Stimulated activated naive CD4-positive, alpha-beta T cell (primary cell): Measurements from ENCODE around the gene LPAR3.
A peak's percentile ranks its signal among the peaks of the same experiment; 100 is the strongest.
"Not testable (repeated sequence)": the region's sequence is repeated elsewhere in the genome, so short reads cannot be mapped to it uniquely, and the experiment has no call there.

Source experiments
- DNase-seq, 6 experiments: peaks; one replicate each; lab custom pipeline; 2025; lab: John Stamatoyannopoulos, UW

The LPAR3 gene

GRCh38 chr1:84907095-84907827, 14.3 kb upstream of the LPAR3 start:
- no peak for DNase-seq

DNA sequence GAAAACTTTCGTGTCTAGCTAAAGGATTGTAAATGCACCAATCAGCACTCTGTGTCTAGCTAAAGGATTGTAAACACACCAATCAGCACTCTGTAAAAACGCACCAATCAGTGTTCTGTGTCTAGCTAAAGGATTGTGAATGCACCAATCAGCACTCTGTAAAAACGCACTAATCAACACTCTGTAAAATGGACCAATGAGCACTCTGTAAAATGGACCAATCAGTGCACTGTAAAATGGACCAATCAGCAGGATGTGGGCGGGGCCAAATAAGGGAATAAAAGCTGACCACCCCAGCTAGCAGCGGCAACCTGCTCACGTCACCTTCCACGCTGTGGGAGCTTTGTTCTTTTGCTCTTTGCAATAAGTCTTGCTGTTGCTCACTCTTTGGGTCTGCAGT, 9.7 kb upstream of the LPAR3 start:
- not testable (repeated sequence) for DNase-seq

- no peak for DNase-seq
These were observed 7.0 kb upstream of the LPAR3 start for GRCh38 chr1:84899969-84900368.

- no peak for DNase-seq
These were observed 3.3 kb upstream of the LPAR3 start for GRCh38 chr1:84896279-84896678.

DNA sequence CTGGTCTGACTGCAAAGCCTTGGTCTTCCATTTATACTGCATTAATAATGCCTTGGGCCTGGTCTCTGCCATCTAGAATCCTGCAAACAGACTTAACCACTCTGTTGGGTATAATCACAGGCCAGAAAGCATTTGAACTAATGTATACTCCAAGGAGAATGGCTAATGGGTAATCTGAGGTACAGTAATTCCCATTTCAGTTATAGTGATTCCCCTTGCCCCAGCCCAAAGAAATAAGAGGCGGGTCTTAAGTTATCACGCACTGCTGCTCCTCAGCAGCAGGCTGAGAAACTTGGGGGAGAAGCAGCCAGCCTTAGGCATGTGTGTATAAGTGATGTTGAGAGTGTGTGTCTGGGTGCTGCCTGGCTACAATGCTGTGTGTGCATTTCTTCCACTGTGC, 2.4 kb downstream of the LPAR3 start:
- no peak for DNase-seq

DNA sequence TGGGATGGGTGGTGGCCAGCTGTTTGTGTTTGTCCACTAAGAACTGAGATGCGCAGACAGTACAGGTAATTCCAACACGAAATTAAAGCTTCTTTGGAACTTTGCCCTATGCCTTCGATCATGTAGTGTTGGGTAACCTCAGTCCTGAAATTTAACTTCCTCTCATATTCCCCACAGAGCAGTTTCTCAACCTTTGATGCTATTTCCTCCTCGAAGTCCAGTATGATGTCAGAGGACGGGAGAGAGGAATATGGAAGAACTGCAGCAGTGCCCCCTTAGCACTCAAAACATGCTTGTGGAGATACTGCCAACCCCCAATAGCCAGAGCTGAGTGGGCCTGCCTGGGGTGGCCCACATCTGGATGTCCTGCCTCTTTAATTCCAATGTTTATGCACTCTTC, 3.6 kb downstream of the LPAR3 start:
- no peak for DNase-seq

DNA sequence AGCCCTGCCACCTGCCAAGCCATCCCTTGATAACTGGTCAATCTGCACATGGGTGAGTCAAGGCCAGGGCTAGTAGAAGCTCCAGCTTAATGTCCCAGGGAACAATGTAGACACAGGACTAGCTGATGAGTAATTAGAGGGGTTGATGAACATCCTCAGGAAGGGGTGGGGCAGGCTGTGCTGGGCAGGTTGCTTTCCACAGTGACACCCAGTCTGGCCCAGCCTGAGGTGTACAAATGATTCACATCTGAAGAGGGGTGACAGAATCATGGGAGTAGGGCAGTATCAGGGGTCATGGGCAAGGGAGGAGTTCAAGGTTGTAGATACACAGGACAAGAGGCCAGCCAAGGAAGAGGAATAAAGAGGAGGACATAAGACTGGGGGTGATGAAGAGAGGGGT, 4.3 kb downstream of the LPAR3 start:
- DNase-seq: no peak

- DNase-seq: no peak
These were observed 5.6 kb downstream of the LPAR3 start for GRCh38 chr1:84887261-84887934.

- DNase-seq: no peak
These were observed 7.5 kb downstream of the LPAR3 start for GRCh38 chr1:84885469-84885868.

DNA sequence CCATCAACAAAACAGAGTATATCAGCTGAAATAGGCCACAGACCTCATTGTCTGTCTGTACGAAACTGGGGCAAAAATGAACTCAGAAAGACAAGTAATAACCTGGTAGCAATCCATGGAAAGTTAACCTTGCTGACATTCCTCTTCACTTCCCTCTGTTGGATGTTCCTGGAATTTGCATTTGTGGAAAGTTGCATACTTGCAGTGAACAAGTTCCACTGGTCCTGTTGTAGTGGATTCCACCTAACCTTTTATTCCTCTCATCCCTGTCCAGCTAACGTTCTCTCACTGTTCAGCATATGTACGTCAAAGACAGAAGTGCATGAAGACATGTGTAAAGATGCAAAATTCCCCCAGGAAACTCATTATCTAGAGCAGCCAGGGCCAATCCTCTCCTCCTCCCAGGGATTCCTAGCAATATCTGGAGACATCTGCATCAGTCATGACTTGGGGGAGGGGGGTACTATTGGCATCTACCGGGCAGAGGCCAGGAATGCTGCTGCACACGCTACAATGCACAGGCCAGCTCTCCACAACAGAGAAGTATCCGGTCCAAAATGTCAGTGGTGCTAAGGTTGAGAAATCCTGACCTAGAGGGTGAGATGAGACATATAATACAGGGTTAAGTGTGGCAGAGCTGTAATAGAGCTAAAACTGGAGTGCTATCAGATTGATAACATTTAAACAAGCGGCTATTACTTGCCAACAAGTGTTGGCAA, 8.2 kb downstream of the LPAR3 start:
- no peak for DNase-seq

GRCh38 chr1:84883286-84883685, 9.7 kb downstream of the LPAR3 start:
- no peak for DNase-seq

- no peak for DNase-seq
These were observed 15.4 kb downstream of the LPAR3 start for GRCh38 chr1:84877592-84877991.

DNA sequence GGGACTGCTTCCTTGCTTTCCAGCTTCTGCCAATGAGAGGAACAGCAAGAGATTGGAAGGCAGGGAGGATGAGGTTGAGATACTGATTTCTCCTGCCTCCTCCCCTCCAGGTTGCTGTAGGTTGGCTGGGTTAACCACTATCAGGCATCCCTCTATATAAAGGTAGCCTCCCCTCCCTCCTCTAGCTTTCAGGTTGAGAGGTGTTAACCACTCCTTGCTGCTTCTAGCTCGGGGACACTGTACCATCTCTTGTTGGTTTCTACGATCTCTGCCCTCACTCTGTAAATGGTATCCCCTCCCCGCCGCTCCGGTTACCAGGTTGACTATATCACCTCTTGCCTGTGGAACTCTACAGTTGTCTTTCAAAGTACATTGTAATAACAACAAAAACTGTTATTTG, 16.7 kb downstream of the LPAR3 start:
- no peak for DNase-seq

DNA sequence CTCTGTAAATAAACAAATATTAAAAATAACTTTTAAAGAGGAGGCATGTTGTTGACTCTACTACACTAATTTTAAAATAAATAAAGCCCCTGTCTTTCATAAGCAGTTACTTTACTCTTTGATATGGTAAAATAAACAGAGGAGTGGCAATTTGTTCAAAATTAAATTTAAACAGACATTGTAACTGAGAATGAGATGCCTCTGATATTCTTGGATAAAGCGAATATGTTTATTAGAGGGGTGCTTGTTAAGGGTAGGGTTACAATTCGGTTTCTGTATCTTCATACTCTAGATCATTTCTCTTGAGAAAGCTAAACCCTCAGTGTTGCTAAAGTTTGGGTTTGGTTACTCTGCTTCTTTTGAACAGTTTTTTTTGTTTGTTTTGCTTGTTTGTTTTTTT, 19.6 kb downstream of the LPAR3 start:
- no peak for DNase-seq

DNA sequence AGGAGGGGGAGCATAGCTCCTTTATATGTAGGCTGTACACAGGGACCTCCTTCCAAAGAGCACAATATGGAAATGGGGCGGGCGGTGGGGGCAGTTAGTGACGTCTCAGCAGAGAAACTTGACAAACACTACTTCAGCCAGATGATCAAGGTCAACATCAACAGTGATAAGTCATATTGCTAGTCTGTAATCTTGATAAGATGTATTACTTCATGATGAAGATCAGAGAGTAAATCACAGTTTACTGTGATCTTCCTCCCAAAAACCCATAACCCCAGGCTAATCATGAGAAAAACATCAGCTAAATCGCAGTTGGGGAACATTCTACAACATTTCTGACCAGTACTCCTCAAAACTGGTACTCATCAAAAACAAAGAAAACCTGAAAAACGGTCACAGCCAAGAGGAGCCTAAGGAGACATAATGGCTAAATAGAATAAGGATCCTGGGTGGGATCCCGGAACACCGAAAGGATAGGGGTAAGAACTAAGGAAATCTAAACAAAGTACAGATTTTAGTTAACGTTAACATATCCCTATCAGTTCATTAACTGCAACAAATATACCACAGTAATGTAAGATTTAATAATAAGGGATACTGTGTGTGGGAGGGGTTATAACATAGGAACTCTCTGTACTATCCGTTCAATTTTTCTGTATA, 20.2 kb downstream of the LPAR3 start:
- no peak for DNase-seq

DNA sequence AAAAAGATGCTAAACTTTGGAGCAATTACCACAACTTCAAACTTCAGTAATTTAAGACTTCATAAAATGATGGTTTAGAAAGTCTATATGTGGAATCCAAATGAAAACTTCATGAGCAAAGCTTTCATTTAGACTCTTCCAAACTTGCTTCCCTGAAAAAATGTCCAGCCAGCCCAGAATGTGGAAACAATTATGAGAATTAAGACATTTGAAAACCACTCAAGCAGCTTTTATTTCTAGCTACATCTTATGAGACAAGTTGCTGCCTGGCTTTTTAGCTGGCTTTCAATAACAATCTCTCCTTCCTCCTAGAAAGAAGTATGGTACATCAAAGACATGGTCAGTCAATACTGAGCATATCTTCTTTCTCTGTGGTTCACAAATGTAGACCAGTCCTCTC, 21.8 kb downstream of the LPAR3 start:
- DNase-seq: no peak

DNA sequence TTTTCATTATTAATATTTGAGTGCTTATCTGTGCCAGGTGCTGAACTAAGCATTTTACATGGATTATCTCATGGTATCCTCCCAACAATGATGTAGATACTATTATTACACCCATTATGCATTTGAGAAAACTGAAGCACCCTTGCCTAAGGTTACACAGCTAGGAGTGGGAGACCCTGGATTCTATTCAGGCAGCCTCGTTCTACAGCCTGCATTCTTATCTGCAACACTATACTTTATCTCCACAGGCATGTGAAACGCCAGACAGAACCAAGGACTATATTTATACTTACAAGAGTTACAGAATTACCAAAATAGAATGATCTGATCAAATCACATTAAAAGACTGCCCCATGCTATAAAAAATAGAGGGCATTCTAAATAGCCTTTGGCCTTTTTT, 22.4 kb downstream of the LPAR3 start:
- no peak for DNase-seq

DNA sequence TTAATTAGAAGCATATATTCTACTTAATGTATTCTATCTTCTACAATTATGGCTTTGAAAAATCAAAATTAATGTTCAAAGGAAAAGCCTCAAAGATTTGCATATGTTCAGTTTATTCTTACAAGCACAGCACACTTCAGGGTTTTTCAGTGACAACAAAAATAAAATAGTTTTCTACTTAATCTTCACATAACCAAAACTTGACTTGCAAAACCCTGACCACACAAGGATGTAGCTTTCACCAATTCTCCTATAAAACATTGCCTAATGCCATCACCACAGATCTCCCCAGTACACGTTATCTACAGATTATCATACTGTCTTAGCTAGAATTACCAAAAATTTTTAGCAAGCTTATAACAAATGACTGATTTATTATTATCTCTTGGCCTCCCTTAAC, 23.3 kb downstream of the LPAR3 start:
- no peak for DNase-seq

DNA sequence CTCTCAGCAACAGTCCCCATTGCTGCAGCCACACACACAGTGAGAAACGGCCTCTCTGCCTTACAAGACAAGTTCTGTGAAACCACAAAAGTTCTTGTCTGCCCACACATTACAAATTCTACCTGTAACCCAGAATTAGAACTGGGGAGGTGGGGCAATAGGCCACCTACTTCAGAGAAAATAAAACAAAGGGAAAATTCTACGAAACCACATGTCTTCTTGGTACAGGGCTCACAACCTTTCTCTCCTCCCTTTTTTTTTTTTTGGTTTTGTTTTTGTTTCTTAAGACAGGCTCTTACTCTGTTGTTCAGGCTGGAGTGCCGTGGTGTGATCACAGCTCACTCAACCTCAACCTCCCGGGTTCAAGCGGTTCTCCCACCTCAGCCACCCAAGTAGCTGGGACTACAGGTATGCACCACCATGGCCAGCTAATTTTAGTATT, 30.2 kb downstream of the LPAR3 start:
- peak in 5 of 6 experiments; percentile 5 to 78 (median 58) for DNase-seq

DNA sequence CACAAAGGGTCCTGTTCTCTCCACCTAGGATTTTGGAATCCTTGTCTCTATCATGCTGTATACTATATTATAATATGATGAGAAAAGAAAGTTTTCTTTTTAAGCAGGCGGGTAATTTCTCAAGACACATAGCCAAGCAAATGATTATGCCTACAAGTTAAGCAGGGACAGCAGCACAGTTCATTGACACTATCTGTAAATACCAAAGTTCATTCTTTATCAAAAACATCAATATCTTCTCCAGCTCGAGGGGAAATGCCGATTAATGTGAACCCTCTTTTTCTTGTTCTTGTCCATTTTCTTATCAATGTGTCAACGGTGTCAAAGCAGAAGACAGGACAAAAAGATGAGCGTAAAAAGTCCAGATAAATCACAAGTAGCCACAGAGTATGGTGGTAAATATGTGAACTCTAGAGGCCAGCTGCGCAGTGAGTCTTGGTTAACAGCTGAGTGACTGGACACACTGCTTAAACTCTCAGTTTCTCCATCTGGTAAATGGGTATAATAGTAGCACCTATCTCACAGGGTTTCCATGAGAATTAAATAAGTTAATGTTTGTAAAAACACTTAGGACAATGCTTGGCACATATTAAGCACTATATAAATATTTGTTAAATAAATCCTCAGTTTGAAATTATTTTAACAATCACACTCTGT, 30.9 kb downstream of the LPAR3 start:
- no peak for DNase-seq

DNA sequence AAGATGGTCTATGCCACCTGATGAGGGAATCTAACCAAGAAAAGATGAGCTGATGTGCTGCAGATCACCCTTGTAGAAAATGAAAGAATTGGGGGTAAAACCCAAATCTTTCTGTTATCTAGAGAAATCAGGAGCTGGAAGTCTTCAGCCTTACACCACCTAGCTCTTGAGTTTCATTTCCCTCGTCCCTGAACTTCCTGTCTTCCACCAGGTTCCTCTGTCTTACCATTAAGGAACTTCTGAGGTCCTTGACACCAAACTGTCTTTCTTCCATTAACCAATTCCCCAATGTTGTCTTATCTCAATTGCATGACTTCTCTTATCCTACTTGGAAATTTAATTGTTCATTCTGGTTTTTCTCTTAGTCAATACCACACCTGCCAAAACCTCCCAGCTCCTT, 31.5 kb downstream of the LPAR3 start:
- DNase-seq: no peak

- no peak for DNase-seq
These were observed 33.1 kb downstream of the LPAR3 start for GRCh38 chr1:84859866-84860265.
